Esophagus (tissue), 2 donors: ENCODE measurements around the gene SAG. TPM values are rescaled to one million over a fixed set of nuclear protein-coding genes. Genes with fewer than 3 reads are reported as not detected.

Source experiments
- H3K27ac ChIP-seq, 2 donors: one replicate each; pipeline ENCODE4 v1.5.1; 2013; ENCODE audit warnings: low read depth in 2 of 2, mild to moderate bottlenecking in 2 of 2, inconsistent platforms in 1 of 2, low read length in 1 of 2, moderate library complexity in 1 of 2
- H3K27me3 ChIP-seq, 2 donors: one replicate each; pipeline ENCODE4 v1.6.1; 2013; ENCODE audit warnings: low read length in 2 of 2, control low read depth in 1 of 2, mild to moderate bottlenecking in 1 of 2; ENCODE audit not compliant: insufficient read depth in 2 of 2, control insufficient read depth in 1 of 2
- H3K36me3 ChIP-seq, 2 donors: one replicate each; pipeline ENCODE4 v1.6.1; 2013; ENCODE audit warnings: low read length in 1 of 2; ENCODE audit not compliant: control insufficient read depth in 2 of 2, insufficient read depth in 2 of 2
- H3K4me1 ChIP-seq, 2 donors: one replicate each; pipeline ENCODE4 v1.6.1; 2013; ENCODE audit warnings: low read length in 1 of 2; ENCODE audit not compliant: control insufficient read depth in 2 of 2, insufficient read depth in 2 of 2
- H3K4me3 ChIP-seq, 2 donors: one replicate each; pipeline ENCODE4 v1.5.1; 2013; ENCODE audit warnings: low read length in 2 of 2, mild to moderate bottlenecking in 2 of 2, low read depth in 1 of 2, moderate library complexity in 1 of 2
- H3K9me3 ChIP-seq, 2 donors: one replicate each; pipeline ENCODE4 v1.6.1; 2013; ENCODE audit warnings: mild to moderate bottlenecking in 2 of 2, low read depth in 1 of 2, low read length in 1 of 2, moderate library complexity in 1 of 2; ENCODE audit not compliant: control insufficient read depth in 2 of 2, insufficient read depth in 1 of 2
- WGBS, 2 donors: extraction: QIAGEN DNeasy Blood & Tissue Kit; methylation state at CpG; one replicate each; pipeline ENCODE4 v1.1.7; 2013; 5-methylcytosine and 5-hydroxymethylcytosine counted together
- polyA plus RNA-seq, 2 donors: library from polyadenylated mRNA; stranded (reverse); fragments of 200-250 nt; gene quantifications; one replicate each; pipeline ENCODE4 v1.2.3, GENCODE V29; 2013
- donor health status: healthy with polysubstance abuse.
- donor health status: Bipolar disorder and iron deficiency.

SAG gene
- polyA plus RNA-seq, 2 donors: not detected

- no peaks in the 10 kb centered on the region for H3K9me3 ChIP-seq
- H3K4me3 ChIP-seq: no peak overlapping the region
- WGBS, 2 donors: 49% methylated on average over 6 of the region's 6 CpGs
Measured at GRCh38 chr2:233301811-233302210, 5.8 kb upstream of the SAG start.

GRCh38 chr2:233303252-233303651, 4.4 kb upstream of the SAG start:
- Histone ChIP-seq H3K27me3 (no peaks in the 10 kb centered on the region), H3K4me3 (no peak overlapping the region), H3K9me3 (no peaks in the 10 kb centered on the region), H3K4me1 (no peaks in the 10 kb centered on the region), H3K27ac (no peak overlapping the region), H3K36me3 (no peaks in the 10 kb centered on the region)
- 91 to 92% methylated on average over 3 of the region's 3 CpGs for WGBS, 2 donors

More at GRCh38 chr2:233301811-233302210, 5.8 kb upstream of the SAG start:
- Histone ChIP-seq H3K4me1 (no peaks in the 10 kb centered on the region), H3K36me3 (no peaks in the 10 kb centered on the region), H3K27ac (no peak overlapping the region), H3K27me3 (no peaks in the 10 kb centered on the region)

- H3K36me3 ChIP-seq: no peaks in the 10 kb centered on the region
- no peaks in the 10 kb centered on the region for H3K9me3 ChIP-seq
- H3K27me3 ChIP-seq: no peaks in the 10 kb centered on the region
- H3K4me3 ChIP-seq: no peak overlapping the region
- no peak overlapping the region for H3K27ac ChIP-seq
- no peaks in the 10 kb centered on the region for H3K4me1 ChIP-seq
- 84 to 90% methylated on average over 11 of the region's 11 CpGs for WGBS, 2 donors
Measured at GRCh38 chr2:233311241-233311926, 3.8 kb downstream of the SAG start.

GRCh38 chr2:233312874-233313273, 5.3 kb downstream of the SAG start:
- H3K36me3 ChIP-seq: no peaks in the 10 kb centered on the region
- no peak overlapping the region for H3K27ac ChIP-seq
- no peaks in the 10 kb centered on the region for H3K4me1 ChIP-seq
- no peaks in the 10 kb centered on the region for H3K27me3 ChIP-seq
- no peaks in the 10 kb centered on the region for H3K9me3 ChIP-seq
- H3K4me3 ChIP-seq: no peak overlapping the region
- 69 to 72% methylated on average over 8 of the region's 8 CpGs for WGBS, 2 donors

DNA sequence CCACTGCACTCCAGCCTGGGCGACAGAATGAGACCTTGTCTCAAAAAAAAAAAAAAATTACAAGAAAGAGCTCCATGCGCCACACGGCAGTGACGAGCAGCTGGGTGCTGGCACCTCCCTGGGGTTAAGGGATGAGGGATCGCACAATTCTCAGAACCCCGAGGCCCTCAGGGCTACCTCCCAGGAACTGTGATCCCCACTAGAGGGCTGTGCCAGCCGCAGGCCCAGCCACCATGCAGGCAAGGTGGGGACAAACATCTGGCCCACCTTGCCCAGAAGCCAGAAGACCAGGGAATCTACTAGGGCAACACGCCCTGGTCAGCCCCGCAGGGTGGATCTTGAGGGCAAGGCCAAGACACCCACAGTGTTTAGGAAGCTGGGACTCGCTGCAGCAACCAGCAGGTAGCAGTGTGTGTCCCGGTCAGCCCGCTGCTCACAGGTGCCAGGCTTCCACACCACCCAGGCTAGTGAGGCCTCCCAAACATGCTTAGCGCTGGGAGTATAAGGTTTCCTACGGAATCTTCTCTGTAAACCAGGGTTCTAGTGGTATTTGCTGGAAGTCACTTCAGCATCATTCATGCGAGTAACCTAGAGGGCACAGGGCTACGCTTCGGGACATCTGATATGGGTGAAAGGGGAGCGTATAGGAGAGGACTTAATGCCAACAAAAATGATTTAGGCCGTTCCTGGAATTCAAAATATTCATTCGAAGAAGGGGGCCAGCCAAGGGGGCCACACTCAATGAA, 6.7 kb downstream of the SAG start:
- no peaks in the 10 kb centered on the region for H3K9me3 ChIP-seq
- no peak overlapping the region for H3K27ac ChIP-seq
- H3K4me1 ChIP-seq: no peaks in the 10 kb centered on the region
- no peaks in the 10 kb centered on the region for H3K27me3 ChIP-seq
- no peak overlapping the region for H3K4me3 ChIP-seq
- no peaks in the 10 kb centered on the region for H3K36me3 ChIP-seq
- 91 to 92% methylated on average over 20 of the region's 20 CpGs for WGBS, 2 donors

- H3K4me3 ChIP-seq: no peak overlapping the region
- H3K9me3 ChIP-seq: no peaks in the 10 kb centered on the region
- H3K27me3 ChIP-seq: no peaks in the 10 kb centered on the region
- no peaks in the 10 kb centered on the region for H3K4me1 ChIP-seq
- 74 to 76% methylated on average over 7 of the region's 7 CpGs for WGBS, 2 donors
- H3K27ac ChIP-seq: no peak overlapping the region
- H3K36me3 ChIP-seq: no peaks in the 10 kb centered on the region
Measured at GRCh38 chr2:233317196-233317943, 9.8 kb downstream of the SAG start.

- Histone ChIP-seq H3K27me3 (no peaks in the 10 kb centered on the region), H3K36me3 (no peaks in the 10 kb centered on the region), H3K4me1 (no peaks in the 10 kb centered on the region), H3K9me3 (no peaks in the 10 kb centered on the region), H3K27ac (no peak overlapping the region), H3K4me3 (no peak overlapping the region)
- 75 to 80% methylated on average over 5 of the region's 5 CpGs for WGBS, 2 donors
Measured at GRCh38 chr2:233319256-233319655, 11.6 kb downstream of the SAG start.

- H3K36me3 ChIP-seq: no peaks in the 10 kb centered on the region
- H3K9me3 ChIP-seq: no peaks in the 10 kb centered on the region
- no peak overlapping the region for H3K4me3 ChIP-seq
- no peak overlapping the region for H3K27ac ChIP-seq
- no peaks in the 10 kb centered on the region for H3K4me1 ChIP-seq
- H3K27me3 ChIP-seq: no peaks in the 10 kb centered on the region
- WGBS, 2 donors: 93% methylated on average over 17 of the region's 17 CpGs
Measured at GRCh38 chr2:233320470-233320869, 12.9 kb downstream of the SAG start.

DNA sequence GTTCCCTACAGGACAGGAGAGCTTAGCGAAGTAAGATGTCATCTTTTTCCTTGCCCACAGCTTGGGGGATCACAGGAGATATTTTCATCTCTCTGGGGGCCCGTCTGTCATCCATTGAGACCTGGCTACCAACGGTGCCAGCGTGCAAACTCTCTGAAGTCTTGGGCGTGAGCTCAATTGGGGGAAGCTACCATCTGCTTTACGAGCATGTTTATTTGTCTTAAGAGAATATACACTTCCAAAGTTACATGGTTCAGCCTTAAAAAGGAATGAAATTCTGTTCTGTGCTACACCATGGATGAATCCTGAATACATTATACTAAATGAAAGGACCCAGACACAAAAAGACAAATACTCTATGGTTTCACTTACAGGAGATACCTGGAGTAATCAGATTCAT, 13.6 kb downstream of the SAG start:
- Histone ChIP-seq H3K4me3 (no peak overlapping the region), H3K4me1 (no peaks in the 10 kb centered on the region), H3K36me3 (no peaks in the 10 kb centered on the region), H3K27ac (no peak overlapping the region), H3K9me3 (no peaks in the 10 kb centered on the region), H3K27me3 (no peaks in the 10 kb centered on the region)
- 74 to 77% methylated on average over 6 of the region's 6 CpGs for whole genome bisulfite sequencing, 2 donors
